ENCODE data around the gene FAM107B.

The FAM107B gene

DNA sequence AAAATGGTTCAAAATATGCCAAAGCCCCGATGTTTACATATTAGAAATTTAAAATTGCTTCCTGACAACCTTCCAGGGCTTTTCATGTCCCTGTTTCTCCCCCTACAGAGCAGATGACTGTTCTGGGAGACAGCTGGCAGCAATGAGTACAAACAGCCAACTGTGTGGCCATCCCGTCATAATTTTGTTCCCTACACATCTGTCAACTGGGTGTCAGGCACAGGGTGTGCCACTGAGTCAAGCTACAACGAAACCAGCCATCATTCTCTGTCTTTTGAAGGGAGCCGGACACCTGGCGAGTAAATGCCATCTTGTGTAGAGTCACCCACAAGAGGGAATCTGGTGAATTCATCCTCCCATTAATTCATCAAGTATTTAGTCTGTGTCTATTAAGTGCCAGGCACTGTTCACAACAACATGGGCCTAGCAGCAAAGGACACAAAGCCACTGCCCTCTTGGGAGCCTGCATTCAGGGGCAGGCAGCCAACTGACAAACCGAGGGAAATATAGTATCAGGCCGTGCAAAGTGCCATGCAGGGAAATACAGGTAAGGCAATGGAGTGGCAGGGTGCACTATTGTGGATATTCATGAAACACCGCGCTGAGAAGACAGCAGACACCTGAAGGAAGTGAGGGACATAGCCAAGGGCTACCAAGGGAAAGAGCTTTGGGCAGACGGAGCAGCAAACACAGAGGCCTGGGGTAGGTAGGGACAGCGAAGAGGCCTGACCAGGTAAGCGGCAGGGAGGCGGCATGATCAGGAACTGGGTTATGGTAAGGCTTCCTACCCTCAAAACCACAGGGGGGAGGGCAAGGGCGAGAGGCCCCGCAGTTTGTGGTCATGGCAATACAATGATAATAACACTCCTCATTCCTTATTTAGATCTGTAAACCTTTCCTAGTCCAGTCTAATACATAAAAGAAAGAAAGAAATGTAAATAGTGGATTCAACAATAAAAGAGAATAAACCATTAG is 213.6 kb downstream of the FAM107B start:
- Histone ChIP-seq H3K4me1 (peaks cover 8% of the 10 kb centered on the region), H3K4me2 (ENCODE audit: low read length) (no peak overlapping the region), H3K27me3 (ENCODE audit: control insufficient read depth, insufficient read depth, low read length) (no peaks in the 10 kb centered on the region), H3K79me2 (peaks cover 25% of the 10 kb centered on the region), H3K36me3 (ENCODE audit: control insufficient read depth, insufficient read depth, low read length) (no peaks in the 10 kb centered on the region), H2AFZ (no peak overlapping the region), H3K27ac (no peak overlapping the region), H3K4me3 (ENCODE audit: low read depth, low read length) (no peak overlapping the region), H3K9ac (no peak overlapping the region), H3K9me3 (ENCODE audit: control insufficient read depth, low read length) (no peaks in the 10 kb centered on the region)
- TF ChIP-seq CTCF (IDR thresholded peaks at IDR 0.05): no peak

DNA sequence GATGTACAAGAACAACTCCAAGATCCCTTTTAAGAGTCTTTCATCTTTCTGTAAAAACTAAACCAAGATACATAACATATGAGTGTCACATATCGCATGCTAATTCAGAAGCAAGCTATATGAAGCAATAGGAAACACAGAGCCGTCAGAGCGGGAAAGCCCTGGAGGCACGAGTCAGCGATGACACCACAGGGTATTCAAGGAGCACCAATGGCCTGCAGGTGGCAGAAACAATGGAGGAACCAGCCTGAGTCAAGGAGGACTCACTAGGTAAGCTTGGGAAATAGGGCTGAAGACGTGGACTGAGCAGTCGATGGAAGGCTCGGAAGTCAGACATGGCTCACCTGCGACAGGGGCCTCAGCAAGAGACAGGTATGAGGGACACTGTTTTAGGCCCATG is 214.4 kb downstream of the FAM107B start:
- Histone ChIP-seq H3K9me3 (ENCODE audit: control insufficient read depth, low read length) (no peaks in the 10 kb centered on the region), H3K9ac (no peak overlapping the region), H3K36me3 (ENCODE audit: control insufficient read depth, insufficient read depth, low read length) (no peaks in the 10 kb centered on the region), H3K4me2 (ENCODE audit: low read length) (no peak overlapping the region), H2AFZ (no peak overlapping the region), H3K79me2 (peaks cover 25% of the 10 kb centered on the region), H3K27ac (no peak overlapping the region), H3K4me3 (ENCODE audit: low read depth, low read length) (no peak overlapping the region), H3K27me3 (ENCODE audit: control insufficient read depth, insufficient read depth, low read length) (no peaks in the 10 kb centered on the region), H3K4me1 (peaks cover 11% of the 10 kb centered on the region)
- no peak for TF ChIP-seq CTCF (IDR thresholded peaks at IDR 0.05)

DNA sequence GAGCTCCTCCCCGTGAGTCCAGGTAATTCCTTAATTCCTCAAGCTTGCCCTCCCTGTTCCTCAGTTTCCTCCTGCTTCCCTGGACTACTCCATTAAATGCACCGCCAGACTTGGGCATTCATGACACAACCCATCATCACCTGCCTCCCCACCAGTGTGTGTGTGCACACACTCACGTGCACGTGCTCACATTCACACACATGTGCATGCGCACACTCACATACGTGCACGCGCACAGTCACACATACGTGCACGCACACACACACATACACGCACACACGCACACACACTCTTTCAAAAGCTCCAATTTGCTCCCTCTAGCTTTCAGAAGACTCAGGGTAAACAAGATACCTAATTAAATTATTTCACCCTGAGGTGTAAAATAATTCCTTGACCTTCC is 216.7 kb downstream of the FAM107B start:
- no peak overlapping the region for H3K27ac ChIP-seq
- no peak for TF ChIP-seq CTCF (IDR thresholded peaks at IDR 0.05)
- H2AFZ ChIP-seq: no peak overlapping the region
- H3K36me3 ChIP-seq (ENCODE audit: control insufficient read depth, insufficient read depth, low read length): no peaks in the 10 kb centered on the region
- H3K9me3 ChIP-seq (ENCODE audit: control insufficient read depth, low read length): no peaks in the 10 kb centered on the region
- H3K4me3 ChIP-seq (ENCODE audit: low read depth, low read length): no peak overlapping the region
- no peak overlapping the region for H3K4me2 ChIP-seq (ENCODE audit: low read length)
- no peak overlapping the region for H3K9ac ChIP-seq
- no peaks in the 10 kb centered on the region for H3K27me3 ChIP-seq (ENCODE audit: control insufficient read depth, insufficient read depth, low read length)
- peaks cover 19% of the 10 kb centered on the region for H3K4me1 ChIP-seq
- peaks cover 23% of the 10 kb centered on the region for H3K79me2 ChIP-seq

GRCh38 chr10:14557567-14557966 is 217.1 kb downstream of the FAM107B start:
- no peak overlapping the region for H3K27ac ChIP-seq
- no peaks in the 10 kb centered on the region for H3K27me3 ChIP-seq (ENCODE audit: control insufficient read depth, insufficient read depth, low read length)
- TF ChIP-seq CTCF (IDR thresholded peaks at IDR 0.05): no peak
- H3K9me3 ChIP-seq (ENCODE audit: control insufficient read depth, low read length): no peaks in the 10 kb centered on the region
- no peak overlapping the region for H3K4me3 ChIP-seq (ENCODE audit: low read depth, low read length)
- peaks cover 23% of the 10 kb centered on the region for H3K79me2 ChIP-seq
- no peak overlapping the region for H2AFZ ChIP-seq
- no peak overlapping the region for H3K9ac ChIP-seq
- H3K4me2 ChIP-seq (ENCODE audit: low read length): no peak overlapping the region
- H3K36me3 ChIP-seq (ENCODE audit: control insufficient read depth, insufficient read depth, low read length): no peaks in the 10 kb centered on the region
- peaks cover 19% of the 10 kb centered on the region for H3K4me1 ChIP-seq

Measured in parathyroid adenoma (tissue), 2 donors.